Cardiac muscle cell (in vitro differentiated cells and primary cell): ENCODE data around the gene LMBR1. TPM values are rescaled to one million over a fixed set of nuclear protein-coding genes. Genes with fewer than 3 reads are reported as not detected.

Source experiments
- DNase-seq, 2 donors: peaks; one replicate each; pipeline versions ENCODE4 v3.0.0 to v3.0.0-alpha.2; 2010 to 2017; ENCODE audit warnings: low read depth in 1 of 2, low spot score in 1 of 2
- H3K27ac ChIP-seq: fragments of 200-600 bp; sonication (generic); 2 replicates; pipeline ENCODE4 v1.5.1; 2016
- H3K27me3 ChIP-seq: fragments of 200-600 bp; sonication (generic); 2 replicates; pipeline ENCODE4 v1.6.0; 2016; ENCODE audit warnings: control low read depth
- H3K36me3 ChIP-seq: fragments of 200-600 bp; sonication (generic); 2 replicates; pipeline ENCODE4 v1.5.1; 2016; ENCODE audit warnings: control low read depth
- H3K4me1 ChIP-seq: fragments of 200-600 bp; sonication (generic); 2 replicates; pipeline ENCODE4 v1.8.1; 2017; ENCODE audit warnings: low read depth, mild to moderate bottlenecking, mixed run types
- H3K4me3 ChIP-seq: fragments of 200-600 bp; sonication (generic); 2 replicates; pipeline ENCODE4 v1.5.1; 2016; ENCODE audit warnings: mild to moderate bottlenecking
- H3K9me3 ChIP-seq: fragments of 200-600 bp; sonication (generic); 2 replicates; pipeline ENCODE4 v1.5.1; 2017; ENCODE audit warnings: low read depth, mild to moderate bottlenecking, control low read depth
- CTCF ChIP-seq: IDR thresholded peaks from 2 replicates; pipeline ENCODE4 v1.5.1; 2012; ENCODE audit warnings: low read depth, mild to moderate bottlenecking, low read length
- polyA plus RNA-seq: library from polyadenylated mRNA; unstranded; fragments of >200 nt; fragmentation: Nextera tagmentation; extraction: Ambion mirVana; gene quantifications from 2 replicates; pipeline ENCODE4 v1.2.1, GENCODE V29; 2016
- total RNA-seq: library from RNA; depleted of rRNA; stranded (reverse); fragments of >200 nt; gene quantifications from 2 replicates; pipeline ENCODE4 v1.2.3, GENCODE V29; 2016

Gene LMBR1
- total and polyA plus RNA-seq, 2 experiments from 2014 or later = 49.9 to 78.0 TPM

- DNase-seq = no peak
- Histone ChIP-seq H3K36me3 (peaks cover 5% of the 10 kb centered on the region), H3K27ac (no peak overlapping the region)
Observed at GRCh38 chr7:156673454-156673853, 219.5 kb downstream of the LMBR1 start.

GRCh38 chr7:156669035-156669828 lies 223.8 kb downstream of the LMBR1 start:
- H3K4me3 ChIP-seq = no peak overlapping the region
- H3K4me1 ChIP-seq = peaks cover 8% of the 10 kb centered on the region
- no peaks in the 10 kb centered on the region for H3K9me3 ChIP-seq
- no peak for TF ChIP-seq CTCF
- H3K27ac ChIP-seq = no peak overlapping the region
- DNase-seq = no peak
- no peaks in the 10 kb centered on the region for H3K27me3 ChIP-seq
- H3K36me3 ChIP-seq = no peaks in the 10 kb centered on the region

More at GRCh38 chr7:156673454-156673853, 219.5 kb downstream of the LMBR1 start:
- no peaks in the 10 kb centered on the region for H3K4me1 ChIP-seq
- H3K9me3 ChIP-seq = no peaks in the 10 kb centered on the region
- no peaks in the 10 kb centered on the region for H3K27me3 ChIP-seq
- TF ChIP-seq CTCF = no peak
- no peak overlapping the region for H3K4me3 ChIP-seq

DNA sequence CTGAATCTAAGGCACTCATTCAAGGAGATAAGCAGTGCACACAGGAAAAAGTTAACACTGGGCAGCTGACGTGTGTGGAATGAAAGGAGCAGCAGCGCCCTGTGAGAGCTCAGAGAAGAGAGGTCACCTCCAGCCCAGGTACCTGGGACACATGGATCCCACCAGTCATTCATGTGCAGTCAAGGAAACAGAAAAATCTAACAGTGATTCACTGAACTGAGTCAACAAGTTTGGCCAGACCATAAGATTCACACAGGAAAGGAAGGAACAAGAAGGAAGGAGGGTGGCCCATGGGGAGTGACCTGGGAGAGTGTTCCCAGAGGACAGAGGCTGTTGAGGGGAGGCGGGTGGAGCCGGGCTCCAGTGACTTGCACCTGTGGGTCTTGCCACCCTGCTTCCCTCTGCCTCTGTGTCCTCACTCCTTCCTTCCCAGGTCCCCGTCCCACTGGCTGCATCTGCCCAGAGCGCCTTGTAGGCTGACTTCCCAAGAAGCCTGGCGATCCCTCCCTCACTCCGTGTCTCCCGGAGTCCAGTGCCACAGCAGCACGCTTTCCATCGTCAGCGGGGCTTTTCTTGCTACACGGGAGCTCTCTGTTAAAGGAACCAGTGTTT lies 224.7 kb downstream of the LMBR1 start:
- no peak overlapping the region for H3K4me3 ChIP-seq
- H3K27me3 ChIP-seq = no peaks in the 10 kb centered on the region
- peaks cover 8% of the 10 kb centered on the region for H3K4me1 ChIP-seq
- peak overlapping the region; percentile 24 for H3K27ac ChIP-seq
- TF ChIP-seq CTCF = no peak
- H3K9me3 ChIP-seq = no peaks in the 10 kb centered on the region
- DNase-seq = no peak
- H3K36me3 ChIP-seq = no peaks in the 10 kb centered on the region

GRCh38 chr7:156667110-156667426 lies 225.9 kb downstream of the LMBR1 start:
- Histone ChIP-seq H3K4me1 (peaks cover 8% of the 10 kb centered on the region), H3K27ac (peak overlapping the region; percentile 51), H3K27me3 (no peaks in the 10 kb centered on the region), H3K4me3 (no peak overlapping the region), H3K9me3 (no peaks in the 10 kb centered on the region), H3K36me3 (no peaks in the 10 kb centered on the region)
- TF ChIP-seq CTCF = no peak
- DNase-seq = no peak

DNA sequence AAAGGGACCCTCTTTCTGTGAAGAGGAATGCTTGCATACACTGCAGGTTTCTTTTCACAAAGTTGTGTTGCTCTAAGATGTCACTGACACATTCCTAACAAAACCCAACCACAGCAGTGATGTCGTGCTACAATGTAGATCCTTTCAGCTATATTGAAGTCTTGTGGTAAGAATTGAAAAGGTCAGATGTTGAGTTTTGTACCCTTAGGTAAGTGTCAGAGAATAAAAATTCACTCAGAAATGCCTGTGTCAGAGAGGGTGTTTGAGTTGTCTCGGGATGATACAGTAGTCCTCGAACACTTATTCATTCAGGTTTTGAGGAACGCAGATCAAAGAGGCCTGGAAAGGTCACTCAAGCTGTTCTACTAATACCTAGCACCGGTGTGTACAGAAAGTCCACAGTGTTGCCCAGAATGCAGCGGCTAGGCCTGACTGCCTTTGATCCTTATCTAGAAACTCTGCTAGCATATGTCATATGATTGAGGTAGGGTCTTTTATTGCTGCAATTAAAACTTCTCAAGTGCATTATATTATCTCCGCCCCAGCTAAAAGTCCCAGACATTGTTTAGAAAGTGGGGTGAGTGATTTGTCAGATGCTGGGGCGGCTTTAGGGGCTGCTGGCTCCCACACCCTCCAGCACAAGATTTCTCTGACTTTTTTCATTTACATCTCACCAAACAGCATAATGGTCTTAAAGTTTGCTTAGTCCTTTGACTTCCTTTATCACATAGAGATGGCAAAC lies 226.4 kb downstream of the LMBR1 start:
- H3K27me3 ChIP-seq = no peaks in the 10 kb centered on the region
- H3K4me1 ChIP-seq = peaks cover 8% of the 10 kb centered on the region
- DNase-seq = no peak
- no peaks in the 10 kb centered on the region for H3K9me3 ChIP-seq
- no peak for TF ChIP-seq CTCF
- H3K4me3 ChIP-seq = no peak overlapping the region
- H3K36me3 ChIP-seq = no peaks in the 10 kb centered on the region
- peak overlapping the region; percentile 51 for H3K27ac ChIP-seq
